Hepatocyte (in vitro differentiated cells): ENCODE measurements around the gene PTPN5. TPM values are rescaled to one million over a fixed set of nuclear protein-coding genes. Genes with fewer than 3 reads are reported as not detected.

ENCODE experiments used
- DNase-seq: peaks from one replicate; pipeline ENCODE4 v3.0.0-alpha.2; 2016; ENCODE audit warnings: low spot score
- H2AFZ ChIP-seq: fragments of 200-600 bp; sonication (generic); 2 replicates; pipeline ENCODE4 v1.6.0; 2016; ENCODE audit warnings: antibody characterized with exemption, mild to moderate bottlenecking
- H3K27ac ChIP-seq: fragments of 200-600 bp; sonication (generic); 2 replicates; pipeline ENCODE4 v1.5.1; 2016; ENCODE audit warnings: mild to moderate bottlenecking
- H3K27me3 ChIP-seq: fragments of 200-600 bp; sonication (generic); 2 replicates; pipeline ENCODE4 v1.6.1; 2016
- H3K36me3 ChIP-seq: fragments of 200-600 bp; sonication (generic); replicated peaks from 2 replicates; pipeline ENCODE4 v1.5.1; 2016; ENCODE audit warnings: low read depth; ENCODE audit not compliant: insufficient read depth
- H3K4me1 ChIP-seq: fragments of 200-600 bp; sonication (generic); 2 replicates; pipeline ENCODE4 v1.5.1; 2016; ENCODE audit warnings: mild to moderate bottlenecking, moderate library complexity; ENCODE audit not compliant: insufficient read depth
- H3K4me2 ChIP-seq: fragments of 200-600 bp; sonication (generic); 2 replicates; pipeline ENCODE4 v1.6.0; 2016
- H3K4me3 ChIP-seq: fragments of 200-600 bp; sonication (generic); 2 replicates; pipeline ENCODE4 v1.5.1; 2016; ENCODE audit warnings: mild to moderate bottlenecking
- H3K79me2 ChIP-seq: fragments of 200-600 bp; sonication (generic); 2 replicates; pipeline ENCODE4 v1.6.0; 2017; ENCODE audit warnings: mild to moderate bottlenecking
- H3K9me2 ChIP-seq: fragments of 200-600 bp; sonication (generic); replicated peaks from 2 replicates; pipeline ENCODE4 v1.6.0; 2017; ENCODE audit warnings: mild to moderate bottlenecking; ENCODE audit not compliant: insufficient read depth
- H3K9me3 ChIP-seq: fragments of 200-600 bp; sonication (generic); 2 replicates; pipeline ENCODE4 v1.5.1; 2016; ENCODE audit warnings: low read depth, mild to moderate bottlenecking
- H4K20me1 ChIP-seq: fragments of 200-600 bp; sonication (generic); 2 replicates; pipeline ENCODE4 v1.6.0; 2016; ENCODE audit warnings: mild to moderate bottlenecking; ENCODE audit not compliant: insufficient read depth, poor library complexity, severe bottlenecking
- EZH2 ChIP-seq: fragments of 200-600 bp; sonication (generic); IDR thresholded peaks from 2 replicates; pipeline ENCODE4 v1.6.1; 2016; ENCODE audit warnings: antibody characterized with exemption, mild to moderate bottlenecking, borderline replicate concordance
- EZH2phosphoT487 ChIP-seq: fragments of 200-600 bp; sonication (generic); IDR thresholded peaks from one replicate; pipeline ENCODE4 v1.6.1; 2018; ENCODE audit warnings: antibody characterized with exemption, mild to moderate bottlenecking, low read depth, moderate library complexity; ENCODE audit not compliant: unreplicated experiment, severe bottlenecking
- WGBS: methylation state at CpG from one replicate; pipeline ENCODE4 v1.1.6; 2016; ENCODE audit warnings: low lambda C conversion rate; ENCODE audit errors: missing lambda C conversion rate; 5-methylcytosine and 5-hydroxymethylcytosine counted together
- polyA plus RNA-seq: library from polyadenylated mRNA; unstranded; fragments of >200 nt; fragmentation: Nextera tagmentation; extraction: Ambion mirVana; gene quantifications from 2 replicates; pipeline ENCODE4 v1.2.1, GENCODE V29; 2016
- total RNA-seq: library from RNA; depleted of rRNA; stranded (reverse); fragments of >200 nt; gene quantifications from 2 replicates; pipeline ENCODE4 v1.2.3, GENCODE V29; 2014
- TF ChIP-seq, protein P1 (sequence below): fragments of 200-600 bp; sonication (generic); IDR thresholded peaks from 2 replicates; pipeline ENCODE4 v1.5.1; 2016; ENCODE audit warnings: antibody characterized with exemption, mild to moderate bottlenecking; ENCODE audit not compliant: poor library complexity

The PTPN5 gene
- total and polyA plus RNA-seq, 2 experiments from 2014 or later: 0.22 to 0.90 TPM

DNA sequence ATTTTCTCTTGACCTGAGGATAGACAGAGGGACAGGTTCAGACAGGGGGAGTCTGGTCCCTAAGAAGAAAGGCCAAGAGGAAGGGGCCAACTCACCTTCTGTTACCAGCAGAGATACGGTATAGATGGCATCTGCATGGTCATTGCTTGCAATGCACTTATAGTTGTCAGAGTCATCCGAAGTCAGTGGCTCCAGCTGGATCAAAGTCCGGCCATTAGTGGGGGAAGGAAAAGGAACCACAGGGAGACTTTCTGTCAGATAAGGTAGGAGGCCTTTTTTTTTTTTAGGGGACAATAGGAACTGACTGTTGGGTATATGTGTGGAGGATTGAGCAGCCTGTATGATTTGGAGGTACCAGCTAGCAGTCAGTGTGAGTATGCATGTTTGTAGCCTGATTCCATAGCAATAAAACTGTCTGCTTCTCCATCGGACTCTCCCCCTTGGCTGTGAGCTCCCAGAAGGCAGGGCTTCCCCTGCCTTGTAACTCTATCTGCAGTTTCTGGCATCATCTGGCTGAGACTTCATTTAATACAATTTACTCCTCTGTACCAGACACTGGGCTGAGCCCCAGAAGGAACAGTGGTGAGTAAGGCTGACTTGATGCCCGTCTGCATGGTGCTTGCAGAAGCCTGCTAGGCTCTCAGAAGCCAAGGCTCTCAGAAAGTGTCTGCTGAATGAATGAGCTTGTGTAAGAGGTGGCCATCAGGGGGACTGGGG is 71.3 kb downstream of the PTPN5 start:
- no peaks in the 10 kb centered on the region for H3K36me3 ChIP-seq
- H4K20me1 ChIP-seq: no peaks in the 10 kb centered on the region
- H3K27me3 ChIP-seq: no peaks in the 10 kb centered on the region
- H3K4me1 ChIP-seq: peaks cover 14% of the 10 kb centered on the region
- DNase-seq: peak; percentile 64
- peak overlapping the region; percentile 74 for H3K27ac ChIP-seq
- H3K4me2 ChIP-seq: peak overlapping the region; percentile 95
- no peaks in the 10 kb centered on the region for H3K79me2 ChIP-seq
- no peak overlapping the region for H3K4me3 ChIP-seq
- 49% methylated on average over 5 of the region's 5 CpGs for WGBS
- H2AFZ ChIP-seq: peak overlapping the region; percentile 94
- H3K9me3 ChIP-seq: no peaks in the 10 kb centered on the region
- H3K9me2 ChIP-seq: no peaks in the 10 kb centered on the region
- TF ChIP-seq, protein P1, sequence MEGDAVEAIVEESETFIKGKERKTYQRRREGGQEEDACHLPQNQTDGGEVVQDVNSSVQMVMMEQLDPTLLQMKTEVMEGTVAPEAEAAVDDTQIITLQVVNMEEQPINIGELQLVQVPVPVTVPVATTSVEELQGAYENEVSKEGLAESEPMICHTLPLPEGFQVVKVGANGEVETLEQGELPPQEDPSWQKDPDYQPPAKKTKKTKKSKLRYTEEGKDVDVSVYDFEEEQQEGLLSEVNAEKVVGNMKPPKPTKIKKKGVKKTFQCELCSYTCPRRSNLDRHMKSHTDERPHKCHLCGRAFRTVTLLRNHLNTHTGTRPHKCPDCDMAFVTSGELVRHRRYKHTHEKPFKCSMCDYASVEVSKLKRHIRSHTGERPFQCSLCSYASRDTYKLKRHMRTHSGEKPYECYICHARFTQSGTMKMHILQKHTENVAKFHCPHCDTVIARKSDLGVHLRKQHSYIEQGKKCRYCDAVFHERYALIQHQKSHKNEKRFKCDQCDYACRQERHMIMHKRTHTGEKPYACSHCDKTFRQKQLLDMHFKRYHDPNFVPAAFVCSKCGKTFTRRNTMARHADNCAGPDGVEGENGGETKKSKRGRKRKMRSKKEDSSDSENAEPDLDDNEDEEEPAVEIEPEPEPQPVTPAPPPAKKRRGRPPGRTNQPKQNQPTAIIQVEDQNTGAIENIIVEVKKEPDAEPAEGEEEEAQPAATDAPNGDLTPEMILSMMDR: no peak
- TF ChIP-seq EZH2phosphoT487: no peak
- TF ChIP-seq EZH2: no peak

- H3K4me2 ChIP-seq: no peak overlapping the region
- TF ChIP-seq, protein P1: no peak
- TF ChIP-seq EZH2: no peak
- TF ChIP-seq EZH2phosphoT487: no peak
- H3K9me2 ChIP-seq: no peaks in the 10 kb centered on the region
- WGBS: 76% methylated on average over 7 of the region's 7 CpGs
- no peaks in the 10 kb centered on the region for H3K9me3 ChIP-seq
- no peaks in the 10 kb centered on the region for H3K79me2 ChIP-seq
- H2AFZ ChIP-seq: no peak overlapping the region
- H3K4me1 ChIP-seq: peaks cover 8% of the 10 kb centered on the region
- no peak for DNase-seq
- no peaks in the 10 kb centered on the region for H3K36me3 ChIP-seq
- H3K27me3 ChIP-seq: no peaks in the 10 kb centered on the region
- no peak overlapping the region for H3K4me3 ChIP-seq
- no peaks in the 10 kb centered on the region for H4K20me1 ChIP-seq
- no peak overlapping the region for H3K27ac ChIP-seq
Measured at GRCh38 chr11:18715476-18715875, 76.1 kb downstream of the PTPN5 start.

DNA sequence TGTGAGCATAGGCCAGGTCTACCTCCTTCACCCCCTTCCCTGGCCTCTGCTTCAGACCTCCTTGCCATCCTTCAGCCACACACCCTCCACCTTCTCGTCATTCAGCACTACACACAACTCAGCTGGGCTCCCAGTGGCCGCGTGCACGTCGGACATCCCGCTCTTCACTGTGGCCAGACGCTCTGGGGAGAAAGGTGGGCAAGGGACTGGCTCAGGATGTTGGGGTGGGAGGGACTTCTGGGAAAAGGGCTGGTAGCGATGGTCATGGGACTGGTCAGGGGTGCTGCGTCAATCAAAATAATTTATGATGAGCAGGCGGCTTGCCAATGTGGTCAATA is 77.2 kb downstream of the PTPN5 start:
- Histone ChIP-seq H3K27me3 (no peaks in the 10 kb centered on the region), H4K20me1 (no peaks in the 10 kb centered on the region), H3K4me3 (no peak overlapping the region), H3K79me2 (no peaks in the 10 kb centered on the region), H2AFZ (no peak overlapping the region), H3K4me1 (no peaks in the 10 kb centered on the region), H3K9me2 (no peaks in the 10 kb centered on the region), H3K27ac (no peak overlapping the region), H3K4me2 (no peak overlapping the region), H3K9me3 (no peaks in the 10 kb centered on the region), H3K36me3 (no peaks in the 10 kb centered on the region)
- DNase-seq: no peak
- 74% methylated on average over 9 of the region's 10 CpGs for WGBS
- no peak for TF ChIP-seq EZH2
- TF ChIP-seq EZH2phosphoT487: no peak
- TF ChIP-seq, protein P1: no peak
